IPS DF 19.7 (cell line): ENCODE measurements around the gene GLT8D2.

ENCODE experiments used
- DNase-seq: peaks from one replicate; pipeline ENCODE4 v3.0.0-alpha.2; 2013; ENCODE audit warnings: low read depth, low spot score

GLT8D2 gene

GRCh38 chr12:104049903-104050356 is at the start of gene GLT8D2:
Gene GLT8D2 (minus strand): TSS chr12:104050187. CDS start chr12:104019648, 30,539 bp downstream.
- DNase-seq = no peak

- no peak for DNase-seq
Observed at GRCh38 chr12:104097954-104098353, 48.0 kb upstream of the GLT8D2 start.

- no peak for DNase-seq
Observed at GRCh38 chr12:104095289-104095688, 45.3 kb upstream of the GLT8D2 start.

- DNase-seq = no peak
Observed at GRCh38 chr12:104094284-104094683, 44.3 kb upstream of the GLT8D2 start.

GRCh38 chr12:104091136-104091535 is 41.1 kb upstream of the GLT8D2 start:
- DNase-seq = no peak

GRCh38 chr12:104090685-104091084 is 40.7 kb upstream of the GLT8D2 start:
- DNase-seq = peak; percentile 5

GRCh38 chr12:104083769-104084475 is 33.9 kb upstream of the GLT8D2 start:
- DNase-seq = no peak

- DNase-seq = no peak
Observed at GRCh38 chr12:104080764-104081163, 30.8 kb upstream of the GLT8D2 start.

- no peak for DNase-seq
Observed at GRCh38 chr12:104079024-104079423, 29.0 kb upstream of the GLT8D2 start.

GRCh38 chr12:104073699-104074098 is 23.7 kb upstream of the GLT8D2 start:
- DNase-seq = no peak

- DNase-seq = no peak
Observed at GRCh38 chr12:104072099-104072498, 22.1 kb upstream of the GLT8D2 start.

GRCh38 chr12:104064842-104065427 is 14.9 kb upstream of the GLT8D2 start:
- no peak for DNase-seq

GRCh38 chr12:104064031-104064841 is 14.2 kb upstream of the GLT8D2 start, which contains the start of gene HCFC2:
Gene HCFC2 (plus strand): TSS chr12:104064531. CDS start chr12:104064561, 30 bp downstream.
- no peak for DNase-seq

GRCh38 chr12:104063712-104064030 is 13.7 kb upstream of the GLT8D2 start:
- DNase-seq = no peak

GRCh38 chr12:104060791-104061190 is 10.8 kb upstream of the GLT8D2 start:
- no peak for DNase-seq

- no peak for DNase-seq
Observed at GRCh38 chr12:104059963-104060362, 10.0 kb upstream of the GLT8D2 start.

GRCh38 chr12:104058802-104059201 is 8.8 kb upstream of the GLT8D2 start:
- no peak for DNase-seq

- DNase-seq = no peak
Observed at GRCh38 chr12:104057771-104058197, 7.8 kb upstream of the GLT8D2 start.

GRCh38 chr12:104056419-104056972 is 6.5 kb upstream of the GLT8D2 start:
- DNase-seq = no peak

- DNase-seq = no peak
Observed at GRCh38 chr12:104055686-104056388, 5.8 kb upstream of the GLT8D2 start.

- DNase-seq = no peak
Observed at GRCh38 chr12:104054681-104055346, 4.8 kb upstream of the GLT8D2 start.
